ENCODE data around the gene PPT1.
"Not testable (repeated sequence)": the region's sequence is repeated elsewhere in the genome, so short reads cannot be mapped to it uniquely, and the experiment has no call there.

PPT1 gene

GRCh38 chr1:40056519-40057309 lies 40.3 kb downstream of the PPT1 start:
- DNase-seq (ENCODE audit: low spot score): no peak

- no peak for DNase-seq (ENCODE audit: low spot score)
These were observed 43.7 kb downstream of the PPT1 start for GRCh38 chr1:40053138-40053887.

GRCh38 chr1:40050863-40051262 lies 46.2 kb downstream of the PPT1 start:
- no peak for DNase-seq (ENCODE audit: low spot score)

- no peak for DNase-seq (ENCODE audit: low spot score)
These were observed 47.3 kb downstream of the PPT1 start for GRCh38 chr1:40049725-40050124.

- DNase-seq (ENCODE audit: low spot score): no peak
These were observed 49.3 kb downstream of the PPT1 start for GRCh38 chr1:40047769-40048168.

- no peak for DNase-seq (ENCODE audit: low spot score)
These were observed 49.8 kb downstream of the PPT1 start for GRCh38 chr1:40047276-40047675.

- no peak for DNase-seq (ENCODE audit: low spot score)
These were observed 51.3 kb downstream of the PPT1 start for GRCh38 chr1:40045766-40046165.

- no peak for DNase-seq (ENCODE audit: low spot score)
These were observed 51.9 kb downstream of the PPT1 start for GRCh38 chr1:40045182-40045581.

GRCh38 chr1:40044110-40044509 lies 52.9 kb downstream of the PPT1 start:
- DNase-seq (ENCODE audit: low spot score): no peak

- no peak for DNase-seq (ENCODE audit: low spot score)
These were observed 54.7 kb downstream of the PPT1 start for GRCh38 chr1:40042341-40042740.

- no peak for DNase-seq (ENCODE audit: low spot score)
These were observed 55.6 kb downstream of the PPT1 start for GRCh38 chr1:40041466-40041838.

GRCh38 chr1:40040511-40041465 lies 56.3 kb downstream of the PPT1 start, which contains the start of gene CAP1:
Gene CAP1 (plus strand): TSS chr1:40040729. CDS start chr1:40059347, 18,618 bp downstream.
- DNase-seq (ENCODE audit: low spot score): peak; percentile 99

GRCh38 chr1:40039757-40040510 lies 57.1 kb downstream of the PPT1 start:
- peak; percentile 52 for DNase-seq (ENCODE audit: low spot score)

- DNase-seq (ENCODE audit: low spot score): peak; percentile 25
These were observed 57.8 kb downstream of the PPT1 start for GRCh38 chr1:40039245-40039756.

- DNase-seq (ENCODE audit: low spot score): no peak
These were observed 58.4 kb downstream of the PPT1 start for GRCh38 chr1:40038697-40039096.

- not testable (repeated sequence) for DNase-seq (ENCODE audit: low spot score)
These were observed 59.8 kb downstream of the PPT1 start for GRCh38 chr1:40037254-40037653.

- peak; percentile 87 for DNase-seq (ENCODE audit: low spot score)
These were observed 60.5 kb downstream of the PPT1 start for GRCh38 chr1:40036574-40036973.

GRCh38 chr1:40034869-40035268 lies 62.2 kb downstream of the PPT1 start:
- DNase-seq (ENCODE audit: low spot score): no peak

GRCh38 chr1:40032240-40032891 lies 64.7 kb downstream of the PPT1 start:
- DNase-seq (ENCODE audit: low spot score): peak; percentile 63

- no peak for DNase-seq (ENCODE audit: low spot score)
These were observed 66.4 kb downstream of the PPT1 start for GRCh38 chr1:40030528-40031135.

All from hematopoietic multipotent progenitor cell treated with erythropoietin and hydrocortisone succinate and interleukin-3 and kit ligand, for 15 days (in vitro differentiated cells).